Measurements from ENCODE around the gene TMEM82.

DNA sequence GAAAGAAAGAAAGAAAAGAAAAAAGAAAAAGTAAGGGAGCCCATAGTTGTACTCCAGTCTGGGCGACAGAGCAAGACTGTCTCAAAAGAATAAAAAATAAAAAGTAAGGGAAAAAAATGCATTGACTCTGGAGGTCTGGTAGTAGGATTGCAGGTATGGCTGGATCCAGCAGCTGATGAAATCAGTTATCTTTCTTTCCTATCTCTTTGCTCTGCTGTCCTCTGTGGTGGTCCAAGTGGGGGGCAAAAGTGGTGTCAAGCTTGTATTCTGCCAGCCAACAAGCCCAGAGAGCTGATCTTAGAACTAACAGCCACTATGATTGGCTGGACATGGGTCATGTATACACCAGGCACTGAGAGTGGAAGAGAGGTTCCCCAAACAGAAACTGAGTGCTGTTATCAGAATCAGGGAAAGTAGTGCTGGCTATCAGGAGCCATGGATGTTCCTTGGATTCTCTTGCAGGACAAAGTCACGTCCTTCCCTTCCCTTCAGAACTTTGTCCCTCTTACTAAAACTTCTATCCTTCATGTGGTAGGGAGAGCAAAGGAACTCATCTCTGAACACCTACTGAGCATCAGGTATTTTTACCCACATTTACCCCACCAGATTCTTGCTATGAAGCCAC, 12.8 kb downstream of the TMEM82 start:
- TF ChIP-seq, protein P1, sequence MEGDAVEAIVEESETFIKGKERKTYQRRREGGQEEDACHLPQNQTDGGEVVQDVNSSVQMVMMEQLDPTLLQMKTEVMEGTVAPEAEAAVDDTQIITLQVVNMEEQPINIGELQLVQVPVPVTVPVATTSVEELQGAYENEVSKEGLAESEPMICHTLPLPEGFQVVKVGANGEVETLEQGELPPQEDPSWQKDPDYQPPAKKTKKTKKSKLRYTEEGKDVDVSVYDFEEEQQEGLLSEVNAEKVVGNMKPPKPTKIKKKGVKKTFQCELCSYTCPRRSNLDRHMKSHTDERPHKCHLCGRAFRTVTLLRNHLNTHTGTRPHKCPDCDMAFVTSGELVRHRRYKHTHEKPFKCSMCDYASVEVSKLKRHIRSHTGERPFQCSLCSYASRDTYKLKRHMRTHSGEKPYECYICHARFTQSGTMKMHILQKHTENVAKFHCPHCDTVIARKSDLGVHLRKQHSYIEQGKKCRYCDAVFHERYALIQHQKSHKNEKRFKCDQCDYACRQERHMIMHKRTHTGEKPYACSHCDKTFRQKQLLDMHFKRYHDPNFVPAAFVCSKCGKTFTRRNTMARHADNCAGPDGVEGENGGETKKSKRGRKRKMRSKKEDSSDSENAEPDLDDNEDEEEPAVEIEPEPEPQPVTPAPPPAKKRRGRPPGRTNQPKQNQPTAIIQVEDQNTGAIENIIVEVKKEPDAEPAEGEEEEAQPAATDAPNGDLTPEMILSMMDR (conservative IDR thresholded peaks at IDR 0.05; ENCODE audit: low read depth in 2 of 2) = no peak
- TF ChIP-seq POLR2AphosphoS5 (IDR thresholded peaks at IDR 0.05; ENCODE audit: low read depth) (no peak), EZH2 (IDR thresholded peaks at IDR 0.05; ENCODE audit: low read depth, unreplicated experiment) (no peak), EZH2phosphoT487 (IDR thresholded peaks at IDR 0.05; ENCODE audit: unreplicated experiment) (no peak), JUNB (IDR thresholded peaks at IDR 0.05; ENCODE audit: unreplicated experiment) (no peak), STAT1 (IDR thresholded peaks at IDR 0.05; ENCODE audit: unreplicated experiment) (no peak)
- TF ChIP-seq, protein P2, sequence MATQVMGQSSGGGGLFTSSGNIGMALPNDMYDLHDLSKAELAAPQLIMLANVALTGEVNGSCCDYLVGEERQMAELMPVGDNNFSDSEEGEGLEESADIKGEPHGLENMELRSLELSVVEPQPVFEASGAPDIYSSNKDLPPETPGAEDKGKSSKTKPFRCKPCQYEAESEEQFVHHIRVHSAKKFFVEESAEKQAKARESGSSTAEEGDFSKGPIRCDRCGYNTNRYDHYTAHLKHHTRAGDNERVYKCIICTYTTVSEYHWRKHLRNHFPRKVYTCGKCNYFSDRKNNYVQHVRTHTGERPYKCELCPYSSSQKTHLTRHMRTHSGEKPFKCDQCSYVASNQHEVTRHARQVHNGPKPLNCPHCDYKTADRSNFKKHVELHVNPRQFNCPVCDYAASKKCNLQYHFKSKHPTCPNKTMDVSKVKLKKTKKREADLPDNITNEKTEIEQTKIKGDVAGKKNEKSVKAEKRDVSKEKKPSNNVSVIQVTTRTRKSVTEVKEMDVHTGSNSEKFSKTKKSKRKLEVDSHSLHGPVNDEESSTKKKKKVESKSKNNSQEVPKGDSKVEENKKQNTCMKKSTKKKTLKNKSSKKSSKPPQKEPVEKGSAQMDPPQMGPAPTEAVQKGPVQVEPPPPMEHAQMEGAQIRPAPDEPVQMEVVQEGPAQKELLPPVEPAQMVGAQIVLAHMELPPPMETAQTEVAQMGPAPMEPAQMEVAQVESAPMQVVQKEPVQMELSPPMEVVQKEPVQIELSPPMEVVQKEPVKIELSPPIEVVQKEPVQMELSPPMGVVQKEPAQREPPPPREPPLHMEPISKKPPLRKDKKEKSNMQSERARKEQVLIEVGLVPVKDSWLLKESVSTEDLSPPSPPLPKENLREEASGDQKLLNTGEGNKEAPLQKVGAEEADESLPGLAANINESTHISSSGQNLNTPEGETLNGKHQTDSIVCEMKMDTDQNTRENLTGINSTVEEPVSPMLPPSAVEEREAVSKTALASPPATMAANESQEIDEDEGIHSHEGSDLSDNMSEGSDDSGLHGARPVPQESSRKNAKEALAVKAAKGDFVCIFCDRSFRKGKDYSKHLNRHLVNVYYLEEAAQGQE (IDR thresholded peaks at IDR 0.05; ENCODE audit: unreplicated experiment) = no peak

Data from GM23338 (cell line).